Measurements from ENCODE around the gene ENOX2.

DNA sequence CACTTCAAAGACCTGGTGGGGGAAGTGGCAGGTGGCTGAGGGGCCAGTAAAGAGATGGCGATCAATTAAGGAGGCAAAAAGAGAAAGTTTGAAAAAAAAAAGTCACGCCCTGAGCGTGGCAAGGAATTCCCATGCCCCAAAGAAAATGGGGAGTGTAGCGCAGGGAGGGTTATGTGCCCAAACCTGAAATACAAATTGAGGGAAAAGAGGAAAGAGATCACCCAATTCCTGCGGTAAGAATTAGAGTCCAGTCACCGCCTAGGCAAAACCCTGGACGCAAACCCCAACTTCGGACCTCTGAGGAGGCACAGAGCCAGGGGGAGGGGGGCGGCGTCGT is 595 bp downstream of the ENOX2 start:
- TF ChIP-seq TAF1 (IDR thresholded peaks at IDR 0.05; ENCODE audit: borderline replicate concordance, low read depth, low read length) (no peak), POLR2A (IDR thresholded peaks at IDR 0.05; ENCODE audit: low read depth, low read length) (no peak)
